ENCODE data around the gene MAN2B1.
A peak's percentile ranks its signal among the peaks of the same experiment; 100 is the strongest.
"Not testable (repeated sequence)": the region's sequence is repeated elsewhere in the genome, so short reads cannot be mapped to it uniquely, and the experiment has no call there.

MAN2B1 gene

DNA sequence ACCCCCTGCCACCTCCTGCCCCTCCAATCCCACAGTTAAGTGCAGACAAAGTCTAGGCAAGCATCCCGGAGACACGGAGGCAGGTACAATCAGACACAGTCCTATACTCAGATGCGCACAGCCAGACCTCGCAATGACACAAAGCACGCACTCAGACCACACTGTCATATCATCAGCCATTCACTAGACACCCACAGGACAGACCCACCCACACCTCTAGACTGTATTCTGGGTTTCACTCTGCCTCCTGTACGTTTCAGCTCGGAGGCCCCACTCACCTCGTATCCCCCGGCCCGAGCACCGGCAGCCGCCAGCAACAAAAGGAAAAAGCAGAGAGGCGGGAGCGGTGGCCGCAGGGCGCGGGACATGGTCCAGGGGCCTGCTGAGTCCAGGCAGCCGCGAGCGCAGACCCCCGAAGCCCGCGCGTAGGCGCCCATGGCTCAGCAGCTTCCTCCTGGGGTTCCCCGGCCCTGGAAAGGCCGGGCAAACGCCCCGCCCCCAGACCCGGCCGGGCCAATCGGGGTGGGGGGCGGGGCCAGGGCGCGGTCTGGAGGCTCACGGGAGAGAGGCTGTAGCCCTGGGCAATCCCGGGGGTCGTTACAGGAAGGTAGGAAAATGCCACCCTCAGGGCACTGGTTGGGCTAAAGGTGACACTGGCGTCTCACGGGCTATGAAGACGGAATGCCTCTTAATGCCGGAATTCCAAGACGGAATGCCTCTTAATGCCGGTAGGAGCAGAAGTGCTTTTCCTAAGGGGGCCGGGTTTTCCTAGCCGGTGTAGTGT lies at the start of gene MAN2B1, which contains the start of gene WDR83:
TSS of gene MAN2B1 (minus strand) at position 478 of the 784 bp plus-strand sequence. CDS start at position 437, 41 bp downstream.
TSS of gene WDR83 (plus strand) at position 543 of the 784 bp plus-strand sequence. CDS start 2,984 bp downstream, outside the sequence.
- DNase-seq: peak; percentile 77

GRCh38 chr19:12715929-12716328 lies 49.4 kb upstream of the MAN2B1 start:
- DNase-seq: peak; percentile 54

GRCh38 chr19:12715102-12715501 lies 48.6 kb upstream of the MAN2B1 start:
- no peak for DNase-seq

DNA sequence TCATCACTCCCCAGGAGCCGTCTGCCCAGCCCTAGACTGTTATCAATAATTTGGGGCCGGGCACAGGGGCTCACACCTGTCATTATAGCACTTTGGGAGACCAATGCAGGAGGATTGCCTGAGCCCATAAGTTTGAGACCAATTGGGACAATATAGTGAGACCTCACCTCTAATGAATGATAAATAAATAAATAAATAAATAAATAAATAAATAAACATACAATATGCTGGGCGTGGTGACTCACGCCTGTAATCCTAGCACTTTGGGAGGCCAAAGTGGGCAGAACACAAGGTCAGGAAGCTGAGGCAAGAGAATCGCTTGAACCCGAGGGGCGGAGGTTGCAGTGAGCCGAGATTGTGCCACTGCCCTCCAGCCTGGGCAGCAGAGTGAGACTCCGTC lies 46.8 kb upstream of the MAN2B1 start:
- DNase-seq: not testable (repeated sequence)

DNA sequence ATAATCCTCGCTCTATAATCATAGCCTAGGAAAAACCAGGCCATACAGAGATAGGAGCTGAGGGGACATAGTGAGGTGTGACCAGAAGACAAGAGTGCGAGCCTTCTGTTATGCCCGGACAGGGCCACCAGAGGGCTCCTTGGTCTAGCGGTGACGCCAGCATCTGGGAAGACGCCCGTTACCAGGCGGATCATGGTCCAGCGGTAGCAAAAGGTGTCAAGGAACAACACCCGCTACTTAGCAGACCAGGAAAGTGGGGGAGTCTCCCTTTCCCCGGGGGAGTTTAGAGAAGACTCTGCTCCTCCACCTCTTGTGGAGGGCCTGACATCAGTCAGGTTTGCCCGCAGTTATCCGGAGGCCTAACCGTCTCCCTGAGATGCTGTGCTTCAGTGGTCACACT lies 45.5 kb upstream of the MAN2B1 start:
- DNase-seq: not testable (repeated sequence)

GRCh38 chr19:12711187-12711586 lies 44.6 kb upstream of the MAN2B1 start:
- no peak for DNase-seq

DNA sequence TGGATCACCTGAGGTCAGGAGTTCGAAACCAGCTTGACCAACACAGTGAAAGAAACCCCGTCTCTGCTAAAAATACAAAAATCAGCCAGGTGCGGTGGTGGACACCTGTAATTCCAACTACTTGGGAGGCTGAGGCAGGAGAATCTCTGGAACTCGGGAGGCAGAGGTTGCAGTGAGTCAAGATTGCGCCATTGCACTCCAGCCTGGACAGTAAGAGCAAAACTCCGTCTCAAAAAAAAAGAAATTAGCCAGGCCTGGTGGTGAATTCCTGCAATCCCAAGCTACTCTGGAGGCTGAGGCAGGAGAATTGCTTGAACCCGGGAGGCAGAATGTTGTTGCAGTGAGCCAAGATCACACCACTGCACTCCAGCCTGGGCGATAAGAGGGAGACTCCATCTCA lies 42.1 kb upstream of the MAN2B1 start:
- DNase-seq: no peak

- no peak for DNase-seq
These were observed 39.8 kb upstream of the MAN2B1 start for GRCh38 chr19:12706332-12706718.

- DNase-seq: no peak
These were observed 39.3 kb upstream of the MAN2B1 start for GRCh38 chr19:12705654-12706331.

DNA sequence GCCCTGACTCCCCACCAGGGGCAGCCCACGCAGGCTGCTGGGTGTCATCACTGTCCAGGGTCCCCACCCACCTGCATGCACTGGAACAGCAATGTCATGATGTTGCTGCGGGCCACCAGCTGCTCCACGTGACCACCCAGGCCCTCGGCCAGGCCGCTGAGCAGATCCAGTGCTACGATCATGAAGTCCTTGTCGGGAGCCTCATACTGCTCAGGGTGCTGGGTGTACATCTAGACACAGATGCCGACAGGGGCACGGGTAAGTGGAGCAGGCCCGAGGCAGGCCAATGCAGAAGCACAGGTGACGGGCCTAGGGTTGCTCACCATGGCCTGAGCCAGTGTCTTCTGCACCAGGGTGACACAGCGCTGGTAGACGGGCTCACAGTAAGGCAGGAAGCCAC lies 38.6 kb upstream of the MAN2B1 start:
- DNase-seq: no peak

GRCh38 chr19:12703046-12703445 lies 36.5 kb upstream of the MAN2B1 start:
- peak; percentile 75 for DNase-seq

- no peak for DNase-seq
These were observed 35.2 kb upstream of the MAN2B1 start for GRCh38 chr19:12701596-12702282.

DNA sequence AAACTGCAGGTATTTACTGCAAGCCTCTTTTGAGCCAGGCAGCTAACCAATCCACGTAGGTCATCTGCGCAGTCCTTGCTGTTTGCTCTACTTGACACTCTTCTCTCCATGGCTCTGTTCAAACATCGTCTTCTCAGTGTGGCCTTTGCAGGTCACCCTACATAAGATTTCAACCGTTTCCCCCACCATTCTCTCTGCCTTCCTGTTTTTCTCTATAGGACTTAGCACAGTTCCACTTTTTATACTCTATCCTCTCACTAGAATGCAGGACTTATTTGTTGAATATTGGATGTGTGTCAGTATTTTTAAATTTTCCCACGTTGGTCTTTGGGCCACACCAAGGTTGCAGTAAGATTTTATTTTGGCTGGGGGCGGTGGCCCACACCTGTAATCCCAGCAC lies 31.6 kb upstream of the MAN2B1 start:
- DNase-seq: no peak

DNA sequence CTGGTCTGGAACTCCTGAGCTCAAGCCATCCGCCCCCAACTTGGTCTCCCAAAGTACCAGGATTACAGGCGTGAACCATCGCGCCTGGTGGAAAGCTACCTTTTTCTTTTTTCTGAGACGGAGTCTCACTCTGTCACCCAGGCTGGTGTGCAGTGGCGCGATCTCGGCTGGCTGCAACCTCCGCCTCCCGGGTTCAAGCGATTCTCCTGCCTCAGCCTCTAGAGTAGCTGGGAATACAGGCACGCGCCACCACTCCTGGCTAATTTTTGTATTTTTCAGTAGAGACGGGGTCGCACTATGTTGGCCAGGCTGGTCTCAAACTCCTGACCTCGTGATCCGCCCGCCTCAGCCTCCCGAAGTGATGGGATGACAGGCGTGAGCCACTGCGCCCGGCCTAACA lies 30.9 kb upstream of the MAN2B1 start:
- DNase-seq: not testable (repeated sequence)

DNA sequence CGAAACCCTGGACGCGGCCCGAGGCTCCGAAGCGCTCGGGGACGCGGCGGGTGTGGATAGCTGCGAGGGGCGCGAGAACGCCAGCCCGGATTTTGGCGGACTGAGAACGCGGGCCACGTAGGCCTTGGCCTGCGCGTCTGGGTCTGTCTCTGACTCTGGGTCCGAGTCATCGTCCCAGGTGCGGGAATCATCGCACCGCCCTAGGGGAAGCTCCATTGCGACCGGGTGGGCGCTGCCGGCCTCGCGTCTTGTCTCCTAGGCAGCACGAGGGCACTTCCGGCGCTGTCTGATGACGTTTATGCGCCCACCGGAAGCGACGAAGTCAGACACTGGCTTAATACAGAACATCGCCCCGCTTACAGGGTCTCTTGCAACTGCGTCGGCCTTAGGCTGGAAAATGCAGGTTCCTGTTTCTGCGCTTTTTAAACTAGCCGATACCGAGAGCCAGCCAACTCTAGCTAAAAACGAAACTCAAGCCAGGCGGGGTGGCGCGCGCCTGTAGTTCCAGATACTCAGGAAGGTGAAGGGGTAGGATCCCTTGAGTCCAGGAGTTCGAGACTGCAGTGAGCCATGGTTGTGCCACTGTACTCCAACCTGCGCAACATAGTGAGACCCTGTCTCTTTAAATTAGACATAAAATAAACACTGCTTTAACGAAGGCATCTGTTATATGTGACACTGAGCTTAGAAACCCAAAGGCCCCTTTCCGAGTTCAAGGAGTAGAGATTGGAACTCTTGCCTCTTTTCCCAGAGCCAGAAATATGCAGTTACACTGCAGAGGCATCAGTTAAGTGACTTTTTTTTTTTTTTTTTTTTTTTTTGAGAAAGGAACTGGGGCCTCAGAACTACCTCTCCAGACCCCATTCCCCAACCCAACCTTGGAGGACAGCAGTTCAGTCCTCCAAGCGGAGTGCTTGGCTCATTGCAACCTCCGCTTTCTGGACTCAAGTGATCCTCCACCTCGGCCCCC lies 30.1 kb upstream of the MAN2B1 start, which contains the start of gene FBXW9:
TSS of gene FBXW9 (minus strand) at position 266 of the 970 bp plus-strand sequence. CDS start at position 216, 50 bp downstream.
- peak; percentile 96 for DNase-seq

- no peak for DNase-seq
These were observed 29.4 kb upstream of the MAN2B1 start for GRCh38 chr19:12695997-12696365.

DNA sequence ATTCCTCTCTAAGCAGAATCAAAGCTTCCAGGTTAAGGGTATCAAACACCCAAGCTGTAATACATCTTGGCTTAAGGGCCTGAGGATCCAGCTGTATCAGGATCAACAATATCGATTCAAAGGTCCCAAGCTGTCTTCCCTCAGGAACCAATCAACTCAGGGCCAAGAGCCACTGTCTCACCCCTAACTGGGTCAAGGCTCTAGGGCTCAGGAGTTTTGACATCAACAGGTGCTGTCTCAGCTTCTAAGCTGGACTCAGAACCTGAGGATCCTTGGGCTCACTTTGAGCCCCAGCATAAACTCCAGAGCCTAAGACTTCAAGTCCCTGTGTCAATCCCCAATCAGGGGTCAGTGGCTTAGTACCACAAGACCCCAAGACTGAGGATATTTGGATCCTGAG lies 29.0 kb upstream of the MAN2B1 start:
- DNase-seq: no peak

DNA sequence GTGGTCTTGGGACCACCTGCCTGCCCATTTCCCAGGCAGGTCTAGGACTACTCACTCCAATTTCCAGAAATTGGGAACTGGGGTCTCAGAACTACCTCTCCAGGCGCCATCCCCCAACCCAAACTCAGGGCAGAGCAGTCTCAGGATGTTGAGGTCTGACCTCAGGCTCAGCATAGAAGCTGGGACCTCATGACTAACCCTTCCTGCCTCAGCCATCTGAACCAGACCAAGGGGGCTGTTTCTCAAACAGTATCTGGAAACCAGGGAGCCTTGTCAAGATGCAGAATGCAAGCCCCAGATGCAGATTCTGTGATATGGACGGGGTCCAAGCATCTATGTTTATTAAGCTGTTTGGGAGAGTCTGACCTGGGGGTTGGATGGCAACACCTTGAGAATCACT lies 28.6 kb upstream of the MAN2B1 start:
- no peak for DNase-seq

- no peak for DNase-seq
These were observed 28.1 kb upstream of the MAN2B1 start for GRCh38 chr19:12694641-12695040.

DNA sequence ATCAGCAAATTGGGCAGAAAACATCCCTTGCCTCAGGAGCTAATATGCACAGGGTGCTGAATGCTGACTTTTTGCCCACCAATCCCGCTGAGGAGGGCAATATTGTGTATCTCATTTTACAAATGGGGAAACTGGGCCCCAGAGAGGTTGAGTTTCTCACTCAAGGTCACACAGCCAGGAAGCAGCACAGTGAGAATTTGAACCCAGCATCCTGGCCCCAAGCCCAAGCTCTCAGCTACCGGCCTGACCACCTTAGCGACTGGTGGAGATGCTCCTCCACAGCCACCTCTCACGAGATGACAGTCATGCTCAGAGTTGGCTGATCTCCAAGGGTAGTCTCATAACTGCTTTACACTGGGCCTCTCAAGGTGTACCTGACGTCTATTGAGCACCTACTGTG lies 26.4 kb upstream of the MAN2B1 start:
- no peak for DNase-seq

GRCh38 chr19:12689581-12690216 lies 23.2 kb upstream of the MAN2B1 start:
- DNase-seq: no peak

DNA sequence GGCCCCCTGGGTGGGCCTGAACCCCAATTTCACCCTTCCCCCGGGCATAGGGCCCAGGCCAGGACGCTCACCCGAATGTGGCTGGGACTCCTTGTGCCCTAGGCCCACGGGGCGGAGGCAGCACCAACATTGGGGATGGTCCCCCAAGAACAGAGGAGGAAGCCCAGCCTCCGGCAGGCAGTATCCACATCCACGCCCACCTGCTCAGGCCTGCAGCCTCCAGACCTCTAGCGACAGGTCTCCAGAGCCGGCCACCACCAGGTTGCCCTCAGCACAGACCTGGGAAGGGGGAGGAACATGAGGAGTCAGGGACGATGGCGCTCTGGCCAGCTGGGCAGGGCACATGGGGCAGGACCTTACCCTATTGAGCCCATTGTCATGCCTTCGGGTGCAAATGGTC lies 22.5 kb upstream of the MAN2B1 start:
- DNase-seq: no peak

All from hematopoietic multipotent progenitor cell treated with erythropoietin and hydrocortisone succinate and interleukin-3 and kit ligand, for 8 days (in vitro differentiated cells).